Psoas muscle (tissue), 8 donors: ENCODE results near the gene SH3RF3. TPM values are rescaled to one million over a fixed set of nuclear protein-coding genes. Genes with fewer than 3 reads are reported as not detected.

Source experiments
- ATAC-seq, 4 donors: fragments of 200-7000 bp; cut with Tn5 transposase; one replicate each; pipeline ENCODE4 v1.9.1; 2020; ENCODE audit warnings: moderate library complexity in 3 of 4, mild to moderate bottlenecking in 2 of 4
- DNase-seq, 2 donors: peaks; one replicate each; pipeline ENCODE4 v3.0.0-alpha.2; 2020
- H3K27ac ChIP-seq: fragments of 200-600 bp; one replicate; pipeline ENCODE4 v1.8.0; 2022
- H3K27me3 ChIP-seq, 3 donors: fragments of 200-600 bp in 1 of 3; one replicate each; pipeline versions ENCODE4 v1.6.1 to v1.8.0; 2013 to 2022; ENCODE audit warnings: low read length in 2 of 3, mild to moderate bottlenecking in 2 of 3, moderate library complexity in 1 of 3; ENCODE audit not compliant: insufficient read depth in 3 of 3
- H3K36me3 ChIP-seq, 2 donors: fragments of 200-600 bp in 1 of 2; one replicate each; pipeline versions ENCODE4 v1.6.1 to v1.8.0; 2013 to 2022; ENCODE audit warnings: low read depth in 1 of 2, mild to moderate bottlenecking in 1 of 2, moderate library complexity in 1 of 2; ENCODE audit not compliant: insufficient read depth in 1 of 2
- H3K4me1 ChIP-seq: fragments of 200-600 bp; one replicate; pipeline ENCODE4 v1.8.0; 2022
- H3K4me3 ChIP-seq: fragments of 200-600 bp; one replicate; pipeline ENCODE4 v1.8.0; 2022; ENCODE audit warnings: mild to moderate bottlenecking
- H3K9me3 ChIP-seq: fragments of 200-600 bp; one replicate; pipeline ENCODE4 v1.8.0; 2022
- WGBS, 3 donors: extraction: QIAGEN DNeasy Blood & Tissue Kit; methylation state at CpG; one replicate each; pipeline versions ENCODE4 v1.1.6 to v1.1.7; 2013; 5-methylcytosine and 5-hydroxymethylcytosine counted together
- intact Hi-C, 2 donors: fragments of 100-400 bp; cut with DNase I; formaldehyde crosslinking; loops; one replicate each; pipeline versions ENCODE4 v1.11.0 to v1.14.2; 2022
- polyA plus RNA-seq, 3 donors: library from polyadenylated mRNA; stranded (reverse); fragments of 200-250 nt; gene quantifications; one replicate each; pipeline ENCODE4 v1.2.3, GENCODE V29; 2013
- total RNA-seq, 4 donors: library from RNA; stranded (reverse); fragmentation: NEBNext Ultra II Directional in 2 of 4; extraction: Animal tissue kit (Norgen Biotek cat#: 25700) in 2 of 4; gene quantifications; one replicate each; pipeline versions ENCODE4 v1.2.1 to v1.2.4, GENCODE V29; 2021 to 2023
- TF ChIP-seq, protein P1 (sequence below): fragments of 200-600 bp; IDR thresholded peaks from one replicate; pipeline ENCODE4 v1.8.0; 2022; ENCODE audit warnings: antibody characterized with exemption
- donor health status: healthy with polysubstance abuse.
- donor health status: DM: no; HTN: no; CAD: no; lungs with moderate emphysema.
- donor health status: Bipolar disorder and iron deficiency.
- donor health status: healthy.
- donor health status: DM: yes; HTN: yes; CAD: no.
- donor health status: DM: no; HTN: no; CAD: no.
- donor health status: DM: no; HTN: no; CAD: no.
- donor health status: DM: yes; HTN: yes; CAD: no.

The SH3RF3 gene
- total and polyA plus RNA-seq, 7 donors, result 4.6 to 27.0 (median 9.0) TPM

- H3K27ac ChIP-seq, result peak overlapping the region; percentile 56
- no peaks in the 10 kb centered on the region for H3K36me3 ChIP-seq
- no peaks in the 10 kb centered on the region for H3K27me3 ChIP-seq
- TF ChIP-seq, protein P1, sequence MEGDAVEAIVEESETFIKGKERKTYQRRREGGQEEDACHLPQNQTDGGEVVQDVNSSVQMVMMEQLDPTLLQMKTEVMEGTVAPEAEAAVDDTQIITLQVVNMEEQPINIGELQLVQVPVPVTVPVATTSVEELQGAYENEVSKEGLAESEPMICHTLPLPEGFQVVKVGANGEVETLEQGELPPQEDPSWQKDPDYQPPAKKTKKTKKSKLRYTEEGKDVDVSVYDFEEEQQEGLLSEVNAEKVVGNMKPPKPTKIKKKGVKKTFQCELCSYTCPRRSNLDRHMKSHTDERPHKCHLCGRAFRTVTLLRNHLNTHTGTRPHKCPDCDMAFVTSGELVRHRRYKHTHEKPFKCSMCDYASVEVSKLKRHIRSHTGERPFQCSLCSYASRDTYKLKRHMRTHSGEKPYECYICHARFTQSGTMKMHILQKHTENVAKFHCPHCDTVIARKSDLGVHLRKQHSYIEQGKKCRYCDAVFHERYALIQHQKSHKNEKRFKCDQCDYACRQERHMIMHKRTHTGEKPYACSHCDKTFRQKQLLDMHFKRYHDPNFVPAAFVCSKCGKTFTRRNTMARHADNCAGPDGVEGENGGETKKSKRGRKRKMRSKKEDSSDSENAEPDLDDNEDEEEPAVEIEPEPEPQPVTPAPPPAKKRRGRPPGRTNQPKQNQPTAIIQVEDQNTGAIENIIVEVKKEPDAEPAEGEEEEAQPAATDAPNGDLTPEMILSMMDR, result no peak
- WGBS, 3 donors, result 68 to 80% (median 70%) methylated on average over 9 of the region's 9 CpGs
- H3K9me3 ChIP-seq, result no peaks in the 10 kb centered on the region
- ATAC-seq (no peak), DNase-seq (no peak)
- intact Hi-C loops, result no loop called here
- peaks cover 52% of the 10 kb centered on the region for H3K4me1 ChIP-seq
- no peak overlapping the region for H3K4me3 ChIP-seq
Observed at GRCh38 chr2:109481599-109481998, 352.6 kb downstream of the SH3RF3 start.

DNA sequence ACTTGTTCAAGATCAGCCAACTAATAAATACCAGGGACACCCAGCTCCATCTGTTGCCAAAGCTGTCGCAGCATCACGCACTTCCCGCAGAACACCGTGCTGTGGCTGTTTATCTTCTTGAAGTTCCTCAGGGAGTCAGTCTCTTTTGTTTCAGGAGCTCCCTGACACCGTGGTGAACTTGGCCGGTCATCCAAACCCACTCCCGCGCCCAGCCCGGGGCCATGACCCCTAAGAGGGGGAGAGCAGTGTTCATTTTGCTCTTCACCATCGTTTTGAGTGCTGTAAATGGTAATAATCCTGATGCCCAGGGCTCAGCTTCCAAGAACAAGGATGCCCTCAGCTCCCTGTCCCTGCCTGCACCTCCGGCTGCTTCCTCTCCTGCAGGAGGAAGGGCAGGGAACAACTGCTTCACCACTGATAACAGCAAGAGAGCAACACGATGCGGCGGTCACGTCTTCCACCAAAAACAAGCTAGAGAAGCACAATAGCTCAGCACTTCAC lies 353.4 kb downstream of the SH3RF3 start:
- TF ChIP-seq, protein P1, result no peak
- intact Hi-C loops, result no loop called here
- WGBS, 3 donors, result 43 to 61% (median 45%) methylated on average over 15 of the region's 15 CpGs
- Histone ChIP-seq H3K27ac (peak overlapping the region; percentile 67), H3K4me3 (no peak overlapping the region), H3K4me1 (peaks cover 52% of the 10 kb centered on the region), H3K9me3 (no peaks in the 10 kb centered on the region), H3K27me3 (no peaks in the 10 kb centered on the region), H3K36me3 (no peaks in the 10 kb centered on the region)
- ATAC-seq (no peak), DNase-seq (no peak)

DNA sequence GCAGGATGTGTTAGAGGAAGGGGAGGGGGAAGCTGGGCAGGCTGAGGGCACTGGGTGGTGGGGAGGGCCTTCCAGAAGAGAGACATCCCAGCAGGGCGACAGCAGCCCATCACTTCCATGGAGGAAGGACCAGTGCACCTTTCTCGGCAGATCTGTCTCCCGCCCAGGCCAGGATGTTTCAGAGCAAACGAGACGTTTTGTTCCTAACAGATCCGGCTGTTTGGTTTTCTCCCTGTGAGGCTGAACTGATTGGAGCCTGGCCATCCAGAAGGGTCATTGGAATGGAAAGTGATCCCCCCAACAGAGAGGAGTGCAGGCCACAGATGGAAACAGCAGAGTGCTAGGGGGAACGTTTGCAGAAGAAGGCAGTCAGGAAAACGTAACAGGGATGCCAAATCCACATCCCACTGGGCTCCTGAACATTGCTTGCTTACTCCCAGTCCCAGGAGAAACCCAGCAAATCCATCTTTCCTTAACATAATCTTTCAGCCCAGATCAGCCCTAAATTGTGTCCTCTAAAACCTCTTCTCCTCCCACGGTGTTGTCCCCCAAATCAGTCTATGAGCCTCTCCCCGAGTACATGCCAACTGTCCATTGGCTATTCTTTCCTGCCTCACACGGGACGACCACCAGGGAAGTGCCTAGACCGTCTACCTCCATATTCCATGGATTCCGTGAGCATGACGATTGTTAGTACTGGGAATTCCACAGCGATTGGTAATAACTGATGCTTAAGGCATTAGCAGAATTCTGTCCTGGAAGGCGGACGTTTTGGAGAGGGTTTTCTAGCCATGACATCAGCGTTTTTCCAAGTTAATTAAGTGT lies 357.9 kb downstream of the SH3RF3 start:
- Histone ChIP-seq H3K36me3 (no peaks in the 10 kb centered on the region), H3K27ac (no peak overlapping the region), H3K9me3 (no peaks in the 10 kb centered on the region), H3K27me3 (no peaks in the 10 kb centered on the region), H3K4me1 (peaks cover 20% of the 10 kb centered on the region), H3K4me3 (no peak overlapping the region)
- no peak for DNase-seq
- TF ChIP-seq, protein P1, result no peak
- intact Hi-C loops, result no loop called here
- ATAC-seq, result no peak
- 85 to 91% (median 86%) methylated on average over 19 of the region's 19 CpGs for WGBS, 3 donors

DNA sequence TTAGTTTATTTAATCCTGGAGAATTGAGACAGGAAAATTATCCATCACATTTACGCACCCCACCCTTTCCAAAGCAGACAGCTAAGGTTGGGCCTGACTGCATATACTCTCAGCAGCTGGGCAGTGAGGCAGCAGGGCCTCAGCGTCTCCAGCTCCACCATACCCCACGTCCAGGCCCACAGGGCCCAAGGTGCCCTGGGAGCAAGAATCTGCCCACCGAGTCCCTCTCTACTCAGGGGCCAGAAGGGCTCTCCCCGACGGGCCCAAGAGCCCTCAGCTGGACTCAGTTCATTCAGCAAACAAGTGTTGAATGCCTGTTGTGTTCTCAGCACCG lies 358.5 kb downstream of the SH3RF3 start:
- Histone ChIP-seq H3K4me3 (no peak overlapping the region), H3K36me3 (no peaks in the 10 kb centered on the region), H3K27me3 (no peaks in the 10 kb centered on the region), H3K27ac (no peak overlapping the region), H3K9me3 (no peaks in the 10 kb centered on the region), H3K4me1 (peaks cover 14% of the 10 kb centered on the region)
- 88 to 94% (median 94%) methylated on average over 7 of the region's 7 CpGs for WGBS, 3 donors
- DNase-seq, result no peak
- intact Hi-C loops, result no loop called here
- TF ChIP-seq, protein P1, result no peak
- ATAC-seq, result no peak
